Erythroblast (primary cell): ENCODE results near the gene ZNF384.

Experiments
- GATA1 ChIP-seq: IDR thresholded peaks from 2 replicates; pipeline ENCODE4 v1.6.1; 2011; ENCODE audit warnings: low read depth, mild to moderate bottlenecking, control low read depth, low read length, moderate library complexity
- POLR2A ChIP-seq: IDR thresholded peaks from 2 replicates; pipeline ENCODE4 v1.6.1; 2011; ENCODE audit warnings: mild to moderate bottlenecking, low read length

GRCh38 chr12:6626654-6627283 is 62.4 kb downstream of the ZNF384 start:
- TF ChIP-seq POLR2A = no peak
- TF ChIP-seq GATA1 = no peak
